HEK293 (cell line): ENCODE measurements around the gene PAPOLB.

ENCODE experiments used
- CTCF ChIA-PET: fragments of 350-600 bp; formaldehyde crosslinking; extraction: SDS; loops from one replicate; lab custom pipeline; 2021; ENCODE audit warnings: antibody characterized with exemption; lab: Yijun Ruan, JAX
- POLR2A ChIA-PET: fragments of 300-600 bp; formaldehyde crosslinking; extraction: SDS; loops from one replicate; lab custom pipeline; 2020; ENCODE audit warnings: antibody characterized with exemption, inconsistent platforms; lab: Yijun Ruan, JAX
- H3K27ac ChIP-seq: fragments of 200-500 bp; sonication (Bioruptor generic); 2 replicates; pipeline ENCODE4 v1.5.1; 2014; ENCODE audit warnings: low read depth, low read length, control low read depth, inconsistent platforms; ENCODE audit errors: extremely low read depth
- H3K36me3 ChIP-seq, 2 experiments: fragments of 200-500 bp in 1 of 2; sonication (Bioruptor generic) in 1 of 2; 1 replicate in 1 of 2; 2 replicates in 1 of 2; pipeline ENCODE4 v1.5.1; 2014 to 2017; ENCODE audit warnings: inconsistent platforms in 2 of 2, low read length in 2 of 2; ENCODE audit not compliant: control insufficient read depth in 2 of 2, insufficient read depth in 1 of 2
- H3K4me1 ChIP-seq: fragments of 200-500 bp; sonication (Bioruptor generic); 2 replicates; pipeline ENCODE4 v1.5.1; 2014; ENCODE audit warnings: mild to moderate bottlenecking, low read length, inconsistent platforms; ENCODE audit not compliant: control insufficient read depth, insufficient read depth
- H3K4me3 ChIP-seq: 2 replicates; pipeline ENCODE4 v1.5.1; 2011; ENCODE audit warnings: low read depth, mild to moderate bottlenecking, control low read depth, low read length, moderate library complexity
- H3K9me3 ChIP-seq: fragments of 200-500 bp; sonication (Bioruptor generic); 2 replicates; pipeline ENCODE4 v1.5.1; 2014; ENCODE audit warnings: low read depth, low read length, inconsistent platforms; ENCODE audit not compliant: control insufficient read depth, insufficient read depth
- HOXA7 ChIP-seq: sonication (generic); formaldehyde crosslinking; IDR thresholded peaks from 2 replicates; pipeline ENCODE4 v1.8.1; 2022; ENCODE audit warnings: missing genetic modification reagents, borderline replicate concordance
- KLF9 ChIP-seq: fragments of 450-650 bp; formaldehyde crosslinking; IDR thresholded peaks from 2 replicates; pipeline ENCODE4 v1.5.1; 2016; ENCODE audit warnings: missing biosample characterization, missing genetic modification characterization, low read depth
- SP2 ChIP-seq: fragments of 450-650 bp; formaldehyde crosslinking; IDR thresholded peaks from 2 replicates; pipeline ENCODE4 v1.5.1; 2016; ENCODE audit warnings: missing biosample characterization, missing genetic modification characterization
- WT1 ChIP-seq: fragments of 450-650 bp; formaldehyde crosslinking; IDR thresholded peaks from 2 replicates; pipeline ENCODE4 v1.5.1; 2016; ENCODE audit warnings: missing biosample characterization, missing genetic modification characterization
- ZBTB17 ChIP-seq: fragments of 450-650 bp; formaldehyde crosslinking; IDR thresholded peaks from 2 replicates; pipeline ENCODE4 v1.5.1; 2016; ENCODE audit warnings: missing biosample characterization, missing genetic modification characterization
- ZBTB48 ChIP-seq: fragments of 450-650 bp; formaldehyde crosslinking; IDR thresholded peaks from 2 replicates; pipeline ENCODE4 v1.5.1; 2016; ENCODE audit warnings: missing biosample characterization, missing genetic modification characterization
- ZBTB7A ChIP-seq: fragments of 450-650 bp; formaldehyde crosslinking; IDR thresholded peaks from 2 replicates; pipeline ENCODE4 v1.5.1; 2016; ENCODE audit warnings: low read depth, missing biosample characterization, missing genetic modification characterization
- ZFP3 ChIP-seq: fragments of 450-650 bp; formaldehyde crosslinking; IDR thresholded peaks from 2 replicates; pipeline ENCODE4 v1.5.1; 2016; ENCODE audit warnings: low read depth, missing biosample characterization, missing genetic modification characterization
- ZNF132 ChIP-seq: fragments of 450-650 bp; formaldehyde crosslinking; IDR thresholded peaks from 2 replicates; pipeline ENCODE4 v1.5.1; 2017; ENCODE audit warnings: missing biosample characterization, missing genetic modification characterization, borderline replicate concordance
- ZNF146 ChIP-seq: fragments of 450-650 bp; formaldehyde crosslinking; IDR thresholded peaks from 2 replicates; pipeline ENCODE4 v1.5.1; 2016; ENCODE audit warnings: missing biosample characterization, missing genetic modification characterization
- ZNF2 ChIP-seq: fragments of 450-650 bp; formaldehyde crosslinking; IDR thresholded peaks from 2 replicates; pipeline ENCODE4 v1.5.1; 2016; ENCODE audit warnings: missing biosample characterization, missing genetic modification characterization
- ZNF223 ChIP-seq: fragments of 450-650 bp; formaldehyde crosslinking; IDR thresholded peaks from 2 replicates; pipeline ENCODE4 v1.5.1; 2016; ENCODE audit warnings: missing biosample characterization, missing genetic modification characterization
- ZNF473 ChIP-seq: fragments of 450-650 bp; formaldehyde crosslinking; IDR thresholded peaks from 2 replicates; pipeline ENCODE4 v1.5.1; 2017; ENCODE audit warnings: missing biosample characterization, missing genetic modification characterization
- ZNF48 ChIP-seq: fragments of 450-650 bp; formaldehyde crosslinking; IDR thresholded peaks from 2 replicates; pipeline ENCODE4 v1.5.1; 2016; ENCODE audit warnings: missing biosample characterization, missing genetic modification characterization
- ZNF521 ChIP-seq: fragments of 450-650 bp; formaldehyde crosslinking; IDR thresholded peaks from 2 replicates; pipeline ENCODE4 v1.5.1; 2017; ENCODE audit warnings: missing biosample characterization, mild to moderate bottlenecking, missing genetic modification characterization
- ZNF585B ChIP-seq: fragments of 450-650 bp; formaldehyde crosslinking; IDR thresholded peaks from 2 replicates; pipeline ENCODE4 v1.5.1; 2016; ENCODE audit warnings: missing biosample characterization, missing genetic modification characterization
- ZNF776 ChIP-seq: fragments of 450-650 bp; formaldehyde crosslinking; IDR thresholded peaks from 2 replicates; pipeline ENCODE4 v1.5.0; 2017; ENCODE audit warnings: missing biosample characterization, missing genetic modification characterization, borderline replicate concordance
- TF ChIP-seq, protein P1 (sequence below): fragments of 450-650 bp; formaldehyde crosslinking; IDR thresholded peaks from 2 replicates; pipeline ENCODE4 v1.5.1; 2016; ENCODE audit warnings: missing biosample characterization, missing genetic modification characterization
- TF ChIP-seq, protein P2 (sequence below): fragments of 450-650 bp; formaldehyde crosslinking; IDR thresholded peaks from 2 replicates; pipeline ENCODE4 v1.5.1; 2017; ENCODE audit warnings: missing biosample characterization, mild to moderate bottlenecking, missing genetic modification characterization, moderate library complexity
- TF ChIP-seq, protein P3 (sequence below): fragments of 450-650 bp; formaldehyde crosslinking; IDR thresholded peaks from 2 replicates; pipeline ENCODE4 v1.5.1; 2016; ENCODE audit warnings: missing biosample characterization, missing genetic modification characterization

The PAPOLB gene

GRCh38 chr7:4836206-4836661 lies 25.6 kb downstream of the PAPOLB start:
- POLR2A ChIA-PET: no interaction called here
- H3K27ac ChIP-seq: no peak overlapping the region
- TF ChIP-seq ZFP3 (tag by site-specific recombination): no peak
- no peak for TF ChIP-seq ZNF223 (tag by site-specific recombination)
- TF ChIP-seq WT1 (tag by site-specific recombination): no peak
- TF ChIP-seq ZBTB48 (tag by site-specific recombination): no peak
- no peak for TF ChIP-seq ZNF132
- TF ChIP-seq, protein P1, sequence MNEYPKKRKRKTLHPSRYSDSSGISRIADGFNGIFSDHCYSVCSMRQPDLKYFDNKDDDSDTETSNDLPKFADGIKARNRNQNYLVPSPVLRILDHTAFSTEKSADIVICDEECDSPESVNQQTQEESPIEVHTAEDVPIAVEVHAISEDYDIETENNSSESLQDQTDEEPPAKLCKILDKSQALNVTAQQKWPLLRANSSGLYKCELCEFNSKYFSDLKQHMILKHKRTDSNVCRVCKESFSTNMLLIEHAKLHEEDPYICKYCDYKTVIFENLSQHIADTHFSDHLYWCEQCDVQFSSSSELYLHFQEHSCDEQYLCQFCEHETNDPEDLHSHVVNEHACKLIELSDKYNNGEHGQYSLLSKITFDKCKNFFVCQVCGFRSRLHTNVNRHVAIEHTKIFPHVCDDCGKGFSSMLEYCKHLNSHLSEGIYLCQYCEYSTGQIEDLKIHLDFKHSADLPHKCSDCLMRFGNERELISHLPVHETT (tag by site-specific recombination): no peak
- TF ChIP-seq ZNF585B (tag by site-specific recombination): no peak
- TF ChIP-seq ZBTB7A (tag by site-specific recombination): no peak
- TF ChIP-seq SP2: no peak
- no peak for TF ChIP-seq ZNF146 (tag by site-specific recombination)
- TF ChIP-seq ZNF776 (tag by site-specific recombination): no peak
- TF ChIP-seq, all 188 proteins: peak for 0
- H3K4me1 ChIP-seq: no peaks in the 10 kb centered on the region
- CTCF ChIA-PET: no interaction called here
- H3K4me3 ChIP-seq: no peak overlapping the region
- H3K36me3 ChIP-seq: no peaks in the 10 kb centered on the region
- H3K9me3 ChIP-seq: no peaks in the 10 kb centered on the region

- Histone ChIP-seq H3K27ac (no peak overlapping the region), H3K36me3 (no peaks in the 10 kb centered on the region), H3K4me1 (no peaks in the 10 kb centered on the region), H3K9me3 (no peaks in the 10 kb centered on the region), H3K4me3 (no peak overlapping the region)
- ChIA-PET POLR2A (no interaction called here), CTCF (no interaction called here)
- TF ChIP-seq ZNF2 (no peak), KLF9 (tag by site-specific recombination) (no peak), HOXA7 (CRISPR knock-in tag) (no peak), ZNF48 (tag by site-specific recombination) (no peak), ZBTB17 (tag by site-specific recombination) (no peak), ZNF473 (tag by site-specific recombination) (no peak), ZNF521 (tag by site-specific recombination) (no peak)
- TF ChIP-seq, protein P2, sequence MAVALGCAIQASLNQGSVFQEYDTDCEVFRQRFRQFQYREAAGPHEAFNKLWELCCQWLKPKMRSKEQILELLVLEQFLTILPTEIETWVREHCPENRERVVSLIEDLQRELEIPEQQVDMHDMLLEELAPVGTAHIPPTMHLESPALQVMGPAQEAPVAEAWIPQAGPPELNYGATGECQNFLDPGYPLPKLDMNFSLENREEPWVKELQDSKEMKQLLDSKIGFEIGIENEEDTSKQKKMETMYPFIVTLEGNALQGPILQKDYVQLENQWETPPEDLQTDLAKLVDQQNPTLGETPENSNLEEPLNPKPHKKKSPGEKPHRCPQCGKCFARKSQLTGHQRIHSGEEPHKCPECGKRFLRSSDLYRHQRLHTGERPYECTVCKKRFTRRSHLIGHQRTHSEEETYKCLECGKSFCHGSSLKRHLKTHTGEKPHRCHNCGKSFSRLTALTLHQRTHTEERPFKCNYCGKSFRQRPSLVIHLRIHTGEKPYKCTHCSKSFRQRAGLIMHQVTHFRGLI (tag by site-specific recombination): no peak
- TF ChIP-seq, protein P3, sequence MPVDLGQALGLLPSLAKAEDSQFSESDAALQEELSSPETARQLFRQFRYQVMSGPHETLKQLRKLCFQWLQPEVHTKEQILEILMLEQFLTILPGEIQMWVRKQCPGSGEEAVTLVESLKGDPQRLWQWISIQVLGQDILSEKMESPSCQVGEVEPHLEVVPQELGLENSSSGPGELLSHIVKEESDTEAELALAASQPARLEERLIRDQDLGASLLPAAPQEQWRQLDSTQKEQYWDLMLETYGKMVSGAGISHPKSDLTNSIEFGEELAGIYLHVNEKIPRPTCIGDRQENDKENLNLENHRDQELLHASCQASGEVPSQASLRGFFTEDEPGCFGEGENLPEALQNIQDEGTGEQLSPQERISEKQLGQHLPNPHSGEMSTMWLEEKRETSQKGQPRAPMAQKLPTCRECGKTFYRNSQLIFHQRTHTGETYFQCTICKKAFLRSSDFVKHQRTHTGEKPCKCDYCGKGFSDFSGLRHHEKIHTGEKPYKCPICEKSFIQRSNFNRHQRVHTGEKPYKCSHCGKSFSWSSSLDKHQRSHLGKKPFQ: no peak
Observed at GRCh38 chr7:4835398-4836205, 26.2 kb downstream of the PAPOLB start.
